Neutrophil (primary cell): Measurements from ENCODE around the gene TSTD2.

Experiments used
- H3K27ac ChIP-seq: fragments of 200-600 bp; sonication (generic); 2 replicates; pipeline ENCODE4 v1.5.1; 2016; ENCODE audit warnings: mild to moderate bottlenecking, moderate library complexity
- H3K27me3 ChIP-seq: fragments of 200-600 bp; sonication (generic); 2 replicates; pipeline ENCODE4 v1.6.0; 2016; ENCODE audit warnings: mild to moderate bottlenecking
- H3K36me3 ChIP-seq: fragments of 200-600 bp; sonication (generic); 2 replicates; pipeline ENCODE4 v1.5.1; 2017
- H3K4me1 ChIP-seq, 2 experiments: fragments of 200-600 bp in 1 of 2; sonication (generic) in 1 of 2; 1 replicate in 1 of 2; 2 replicates in 1 of 2; pipeline versions ENCODE4 v1.5.1 to v1.6.1; 2013 to 2016; ENCODE audit warnings: low read depth in 1 of 2, low read length in 1 of 2, mild to moderate bottlenecking in 1 of 2, moderate library complexity in 1 of 2; ENCODE audit not compliant: control insufficient read depth in 1 of 2, insufficient read depth in 1 of 2
- H3K4me3 ChIP-seq, 2 experiments: fragments of 200-600 bp in 1 of 2; sonication (generic) in 1 of 2; 1 replicate in 1 of 2; 2 replicates in 1 of 2; pipeline ENCODE4 v1.5.1; 2013 to 2016; ENCODE audit warnings: low read depth in 1 of 2, low read length in 1 of 2, mild to moderate bottlenecking in 1 of 2, moderate library complexity in 1 of 2
- H3K9me3 ChIP-seq: fragments of 200-600 bp; sonication (generic); 2 replicates; pipeline ENCODE4 v1.5.1; 2016
- TF ChIP-seq, protein P1 (sequence below): fragments of 200-600 bp; sonication (generic); IDR thresholded peaks from 2 replicates; pipeline ENCODE4 v1.5.1; 2016; ENCODE audit warnings: antibody characterized with exemption

TSTD2 gene

DNA sequence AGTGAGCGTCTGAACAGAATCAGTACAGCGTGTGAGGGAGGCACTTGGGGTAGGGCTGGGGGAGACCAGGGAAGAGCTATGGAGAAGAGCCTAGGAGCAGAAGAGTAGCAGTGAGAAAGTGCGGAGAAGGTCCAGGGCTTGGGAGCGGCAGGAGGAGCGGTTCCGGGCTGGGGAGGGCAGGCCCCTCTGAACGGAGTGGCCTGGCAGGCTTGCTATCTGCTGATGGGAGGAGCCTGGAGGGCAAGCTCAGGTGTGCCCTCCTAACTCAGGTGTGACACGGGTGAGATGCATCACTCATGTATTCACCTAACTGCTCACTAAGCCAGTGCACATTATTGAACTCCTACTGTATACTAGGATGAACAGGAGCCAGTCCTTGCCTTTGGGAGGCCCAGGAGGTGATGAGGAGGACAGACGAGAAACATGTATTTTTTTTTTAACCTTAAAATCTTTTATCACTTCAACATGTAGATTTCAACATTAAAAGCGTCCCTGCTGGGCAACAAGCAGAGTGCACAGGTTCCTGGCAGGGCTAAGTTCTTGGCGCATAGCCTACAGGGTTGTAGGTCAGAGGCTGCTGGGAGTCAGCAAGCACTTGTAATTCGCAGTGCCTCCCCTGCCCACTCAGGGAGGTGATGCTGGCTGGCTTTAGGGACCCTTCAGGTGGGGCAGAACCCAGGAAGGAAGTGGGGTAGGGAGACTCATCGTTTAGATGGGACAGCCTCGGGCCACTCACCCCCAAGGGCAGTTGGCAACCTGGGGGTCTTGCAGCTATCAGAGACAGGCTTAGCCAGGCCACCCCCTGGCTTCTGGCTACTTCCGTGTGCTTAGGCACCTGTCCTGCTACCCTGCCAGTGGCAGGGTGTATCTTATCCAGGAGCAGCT is 76.2 kb downstream of the TSTD2 start:
- Histone ChIP-seq H3K27ac (no peak overlapping the region), H3K27me3 (peaks cover 7% of the 10 kb centered on the region)
- TF ChIP-seq, protein P1, sequence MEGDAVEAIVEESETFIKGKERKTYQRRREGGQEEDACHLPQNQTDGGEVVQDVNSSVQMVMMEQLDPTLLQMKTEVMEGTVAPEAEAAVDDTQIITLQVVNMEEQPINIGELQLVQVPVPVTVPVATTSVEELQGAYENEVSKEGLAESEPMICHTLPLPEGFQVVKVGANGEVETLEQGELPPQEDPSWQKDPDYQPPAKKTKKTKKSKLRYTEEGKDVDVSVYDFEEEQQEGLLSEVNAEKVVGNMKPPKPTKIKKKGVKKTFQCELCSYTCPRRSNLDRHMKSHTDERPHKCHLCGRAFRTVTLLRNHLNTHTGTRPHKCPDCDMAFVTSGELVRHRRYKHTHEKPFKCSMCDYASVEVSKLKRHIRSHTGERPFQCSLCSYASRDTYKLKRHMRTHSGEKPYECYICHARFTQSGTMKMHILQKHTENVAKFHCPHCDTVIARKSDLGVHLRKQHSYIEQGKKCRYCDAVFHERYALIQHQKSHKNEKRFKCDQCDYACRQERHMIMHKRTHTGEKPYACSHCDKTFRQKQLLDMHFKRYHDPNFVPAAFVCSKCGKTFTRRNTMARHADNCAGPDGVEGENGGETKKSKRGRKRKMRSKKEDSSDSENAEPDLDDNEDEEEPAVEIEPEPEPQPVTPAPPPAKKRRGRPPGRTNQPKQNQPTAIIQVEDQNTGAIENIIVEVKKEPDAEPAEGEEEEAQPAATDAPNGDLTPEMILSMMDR, result no peak

DNA sequence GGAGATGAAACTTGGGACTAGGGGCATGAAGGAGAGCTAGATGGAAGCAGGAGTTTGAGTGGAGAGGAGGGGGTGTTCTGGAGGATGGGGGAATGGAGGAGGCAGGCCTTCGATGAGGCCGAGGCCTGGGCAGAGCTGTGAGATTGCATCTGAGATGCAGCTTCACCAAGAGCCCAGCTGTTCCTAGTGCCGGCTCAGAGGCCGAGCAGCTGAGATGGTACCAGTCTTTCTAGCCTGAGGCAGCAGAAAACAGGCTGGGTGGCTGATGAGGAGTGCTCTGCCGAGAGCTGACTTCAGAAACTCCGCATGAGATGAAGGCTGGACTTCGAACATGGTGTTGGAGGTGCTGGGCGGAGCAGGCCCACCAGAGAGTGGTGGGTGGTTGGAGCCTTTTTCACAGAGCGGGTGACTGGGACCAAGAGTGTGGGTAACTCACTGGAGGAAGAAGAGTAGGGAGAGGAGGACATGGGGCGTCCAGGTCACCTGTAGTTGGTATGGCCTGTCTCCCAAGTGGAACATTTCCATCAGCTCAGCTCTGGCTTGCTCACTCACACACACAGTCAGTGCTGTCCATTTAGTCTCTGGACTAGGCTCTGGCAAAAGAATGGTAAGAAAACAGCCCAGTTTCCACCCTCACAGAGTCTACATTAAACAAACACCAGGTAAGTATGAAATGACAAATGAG is 77.0 kb downstream of the TSTD2 start:
- no peaks in the 10 kb centered on the region for H3K4me1 ChIP-seq
- no peak overlapping the region for H3K4me3 ChIP-seq
- no peak overlapping the region for H3K27ac ChIP-seq
- TF ChIP-seq, protein P1, result no peak
- H3K36me3 ChIP-seq, result no peaks in the 10 kb centered on the region
- H3K27me3 ChIP-seq, result peaks cover 7% of the 10 kb centered on the region
- no peaks in the 10 kb centered on the region for H3K9me3 ChIP-seq

More for the DNA sequence above, 76.2 kb downstream of the TSTD2 start:
- Histone ChIP-seq H3K4me3 (no peak overlapping the region), H3K36me3 (no peaks in the 10 kb centered on the region), H3K9me3 (no peaks in the 10 kb centered on the region), H3K4me1 (no peaks in the 10 kb centered on the region)

DNA sequence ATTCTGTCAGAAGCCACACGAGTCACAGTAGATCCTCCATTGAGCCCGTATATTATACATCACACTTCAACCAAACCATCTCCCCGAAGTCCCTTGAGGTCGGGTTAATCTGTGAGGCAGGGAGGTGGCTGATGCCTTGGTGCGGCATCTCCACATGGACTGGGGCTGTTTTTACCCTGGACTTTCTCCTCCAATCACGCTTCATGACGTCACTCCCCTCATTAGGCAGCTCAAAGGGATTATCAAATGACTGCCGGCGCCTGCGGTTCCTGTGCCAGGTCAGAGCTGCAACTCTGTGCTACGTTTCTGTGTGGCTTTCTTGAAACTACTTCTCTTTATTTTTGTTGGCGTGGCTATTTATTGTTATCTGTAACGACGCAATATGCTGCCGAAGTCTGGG is 78.0 kb downstream of the TSTD2 start:
- H3K36me3 ChIP-seq, result no peaks in the 10 kb centered on the region
- H3K9me3 ChIP-seq, result no peaks in the 10 kb centered on the region
- H3K4me3 ChIP-seq, result no peak overlapping the region
- no peaks in the 10 kb centered on the region for H3K4me1 ChIP-seq
- H3K27me3 ChIP-seq, result peaks cover 7% of the 10 kb centered on the region
- TF ChIP-seq, protein P1, result no peak
- no peak overlapping the region for H3K27ac ChIP-seq

DNA sequence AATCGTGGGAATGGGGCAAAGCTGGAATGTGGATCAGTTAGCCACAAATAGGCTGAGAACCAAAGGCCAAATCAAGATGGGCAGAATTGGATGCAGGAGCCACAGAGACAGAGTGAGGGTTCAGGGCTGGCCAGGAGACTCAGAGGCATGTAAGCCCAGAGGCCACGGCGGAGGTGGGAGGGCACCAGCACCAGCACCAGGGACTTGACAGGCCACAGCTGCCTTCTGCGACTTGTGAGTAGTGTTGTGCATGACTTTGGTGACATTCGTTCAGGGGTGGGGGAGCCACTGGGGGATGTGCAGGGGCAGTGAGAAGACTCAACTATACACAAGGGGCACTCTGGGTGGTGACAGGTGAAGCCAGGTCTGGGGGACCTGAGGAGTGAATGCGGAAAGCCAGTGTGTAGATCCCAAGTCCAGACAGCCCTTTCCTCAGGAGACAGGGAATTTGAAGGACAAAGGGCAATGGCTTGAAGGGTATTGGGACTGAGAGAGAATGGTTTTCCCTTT is 78.5 kb downstream of the TSTD2 start:
- H3K36me3 ChIP-seq, result no peaks in the 10 kb centered on the region
- TF ChIP-seq, protein P1, result no peak
- peaks cover 7% of the 10 kb centered on the region for H3K27me3 ChIP-seq
- no peak overlapping the region for H3K4me3 ChIP-seq
- no peaks in the 10 kb centered on the region for H3K4me1 ChIP-seq
- no peak overlapping the region for H3K27ac ChIP-seq
- H3K9me3 ChIP-seq, result no peaks in the 10 kb centered on the region

DNA sequence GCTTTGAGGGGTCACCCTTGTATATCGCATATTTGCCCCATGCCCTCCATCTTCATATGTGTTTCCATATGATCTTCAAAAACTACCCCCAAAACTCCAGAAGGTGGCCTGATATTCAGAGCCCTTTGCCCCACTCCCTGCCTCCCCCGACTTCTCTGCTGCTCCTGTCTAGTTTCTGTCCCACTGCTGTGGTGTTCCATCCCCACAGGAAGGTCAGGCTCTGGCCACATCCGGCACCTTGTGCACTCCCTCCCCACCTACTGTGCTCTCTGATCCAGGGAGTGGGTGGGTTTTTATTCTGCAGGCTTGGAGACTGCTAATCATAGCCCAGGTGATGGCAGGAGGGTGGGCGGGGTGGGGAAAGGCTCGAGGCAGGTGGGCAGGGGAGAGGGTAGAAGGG is 79.3 kb downstream of the TSTD2 start:
- Histone ChIP-seq H3K9me3 (no peaks in the 10 kb centered on the region), H3K27me3 (peaks cover 7% of the 10 kb centered on the region), H3K4me1 (no peaks in the 10 kb centered on the region), H3K27ac (no peak overlapping the region), H3K36me3 (no peaks in the 10 kb centered on the region), H3K4me3 (no peak overlapping the region)
- TF ChIP-seq, protein P1, result no peak
